BE2C (cell line): Measurements from ENCODE around the gene LMAN2L. TPM values are rescaled to one million over a fixed set of nuclear protein-coding genes. Genes with fewer than 3 reads are reported as not detected.
A peak's percentile ranks its signal among the peaks of the same experiment; 100 is the strongest.

Experiments
- DNase-seq: peaks from one replicate; pipeline ENCODE4 v3.0.0-alpha.2; 2020
- H3K27me3 ChIP-seq: fragments of 250-450 bp; sonication (Bioruptor Pico); 2 replicates; pipeline ENCODE4 v1.5.1; 2020; ENCODE audit warnings: mild to moderate bottlenecking
- H3K36me3 ChIP-seq: fragments of 250-450 bp; sonication (Bioruptor Pico); 2 replicates; pipeline ENCODE4 v1.5.1; 2020; ENCODE audit warnings: mild to moderate bottlenecking
- H3K4me1 ChIP-seq: fragments of 250-450 bp; sonication (Bioruptor Pico); 2 replicates; pipeline ENCODE4 v1.5.1; 2020
- H3K4me3 ChIP-seq: 2 replicates; pipeline ENCODE4 v1.5.1; 2011; ENCODE audit warnings: low read depth, low read length
- H3K9me3 ChIP-seq: fragments of 250-450 bp; sonication (Bioruptor Pico); 2 replicates; pipeline ENCODE4 v1.5.1; 2020
- polyA plus RNA-seq: library from polyadenylated mRNA; unstranded; fragments of >200 nt; gene quantifications from one replicate; pipeline ENCODE4 v1.2.1, GENCODE V29; 2012; ENCODE audit warnings: low read depth, missing spikeins; ENCODE audit not compliant: insufficient read length, insufficient read depth
- TF ChIP-seq, protein P1 (sequence below): IDR thresholded peaks from 2 replicates; pipeline ENCODE4 v1.5.1; 2012; ENCODE audit warnings: mild to moderate bottlenecking, low read depth, low read length

The LMAN2L gene, protein sequence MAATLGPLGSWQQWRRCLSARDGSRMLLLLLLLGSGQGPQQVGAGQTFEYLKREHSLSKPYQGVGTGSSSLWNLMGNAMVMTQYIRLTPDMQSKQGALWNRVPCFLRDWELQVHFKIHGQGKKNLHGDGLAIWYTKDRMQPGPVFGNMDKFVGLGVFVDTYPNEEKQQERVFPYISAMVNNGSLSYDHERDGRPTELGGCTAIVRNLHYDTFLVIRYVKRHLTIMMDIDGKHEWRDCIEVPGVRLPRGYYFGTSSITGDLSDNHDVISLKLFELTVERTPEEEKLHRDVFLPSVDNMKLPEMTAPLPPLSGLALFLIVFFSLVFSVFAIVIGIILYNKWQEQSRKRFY
- polyA plus RNA-seq: 6.1 TPM

DNA sequence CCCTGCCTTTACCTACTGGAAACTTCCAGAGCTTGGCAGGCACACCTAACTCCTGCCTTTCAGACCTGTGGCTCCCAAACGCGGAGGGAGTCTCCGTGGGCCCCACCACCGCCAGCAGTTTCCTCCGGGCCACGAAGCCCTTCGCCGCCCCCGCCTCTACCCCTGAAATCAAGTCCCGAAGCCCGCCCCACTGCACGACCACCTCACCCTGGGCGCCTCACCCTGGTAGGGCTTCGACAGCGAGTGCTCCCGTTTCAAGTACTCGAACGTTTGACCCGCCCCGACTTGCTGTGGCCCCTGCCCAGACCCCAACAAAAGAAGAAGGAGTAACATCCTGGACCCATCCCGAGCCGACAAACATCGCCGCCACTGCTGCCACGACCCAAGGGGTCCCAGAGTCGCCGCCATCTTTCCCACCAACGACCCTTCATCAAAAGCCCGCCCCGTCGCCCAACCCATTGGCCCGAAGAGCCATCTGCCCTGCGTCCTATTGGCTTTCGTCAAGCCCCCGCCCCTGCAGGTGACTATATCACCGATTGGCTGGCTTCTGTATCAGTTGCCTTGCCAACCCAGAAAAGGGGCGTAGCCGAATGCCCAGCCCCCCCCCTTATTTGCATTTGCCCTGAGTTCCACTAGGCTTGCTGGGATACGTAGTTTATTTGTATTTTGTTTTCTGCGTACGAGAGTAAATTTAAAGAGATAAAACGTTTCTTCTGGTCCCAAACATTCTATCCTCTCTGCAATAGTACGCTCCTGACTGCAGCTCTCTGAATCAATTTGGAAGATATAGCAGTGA is at the start of gene LMAN2L:
Gene LMAN2L, minus strand, starts transcription at position 432 of the 796 bp plus-strand sequence. Its CDS starts 24 bp downstream, at position 408.
- Histone ChIP-seq H3K27me3 (no peaks in the 10 kb centered on the region), H3K9me3 (no peaks in the 10 kb centered on the region)
- DNase-seq: peak; percentile 92

DNA sequence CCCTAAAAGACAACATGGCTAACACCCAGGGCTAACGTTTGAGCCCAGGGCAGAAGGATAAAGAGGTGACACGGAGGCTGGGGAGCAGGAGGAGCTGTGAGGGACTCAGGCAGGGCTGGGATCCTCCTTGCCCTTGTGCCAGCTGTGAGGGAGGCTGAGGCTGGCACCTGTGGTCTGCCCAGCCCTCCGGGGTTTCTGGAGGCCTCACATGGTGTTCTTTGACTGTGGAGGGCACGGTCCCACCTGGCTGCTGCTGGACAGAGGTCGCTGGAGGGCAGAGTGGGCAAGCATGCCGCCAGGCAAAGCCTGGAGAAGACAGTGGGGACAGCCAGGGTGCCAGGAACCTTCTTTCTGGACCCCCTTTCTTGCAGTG is 49.4 kb upstream of the LMAN2L start:
- H3K4me1 ChIP-seq: no peaks in the 10 kb centered on the region

More for the DNA sequence above, at the start of gene LMAN2L:
- TF ChIP-seq, protein P1, sequence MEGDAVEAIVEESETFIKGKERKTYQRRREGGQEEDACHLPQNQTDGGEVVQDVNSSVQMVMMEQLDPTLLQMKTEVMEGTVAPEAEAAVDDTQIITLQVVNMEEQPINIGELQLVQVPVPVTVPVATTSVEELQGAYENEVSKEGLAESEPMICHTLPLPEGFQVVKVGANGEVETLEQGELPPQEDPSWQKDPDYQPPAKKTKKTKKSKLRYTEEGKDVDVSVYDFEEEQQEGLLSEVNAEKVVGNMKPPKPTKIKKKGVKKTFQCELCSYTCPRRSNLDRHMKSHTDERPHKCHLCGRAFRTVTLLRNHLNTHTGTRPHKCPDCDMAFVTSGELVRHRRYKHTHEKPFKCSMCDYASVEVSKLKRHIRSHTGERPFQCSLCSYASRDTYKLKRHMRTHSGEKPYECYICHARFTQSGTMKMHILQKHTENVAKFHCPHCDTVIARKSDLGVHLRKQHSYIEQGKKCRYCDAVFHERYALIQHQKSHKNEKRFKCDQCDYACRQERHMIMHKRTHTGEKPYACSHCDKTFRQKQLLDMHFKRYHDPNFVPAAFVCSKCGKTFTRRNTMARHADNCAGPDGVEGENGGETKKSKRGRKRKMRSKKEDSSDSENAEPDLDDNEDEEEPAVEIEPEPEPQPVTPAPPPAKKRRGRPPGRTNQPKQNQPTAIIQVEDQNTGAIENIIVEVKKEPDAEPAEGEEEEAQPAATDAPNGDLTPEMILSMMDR: no peak
- H3K4me3 ChIP-seq: peak within 1 kb of the TSS; percentile 74
- no peaks in the 10 kb centered on the region for H3K36me3 ChIP-seq
- H3K4me1 ChIP-seq: no peaks in the 10 kb centered on the region

DNA sequence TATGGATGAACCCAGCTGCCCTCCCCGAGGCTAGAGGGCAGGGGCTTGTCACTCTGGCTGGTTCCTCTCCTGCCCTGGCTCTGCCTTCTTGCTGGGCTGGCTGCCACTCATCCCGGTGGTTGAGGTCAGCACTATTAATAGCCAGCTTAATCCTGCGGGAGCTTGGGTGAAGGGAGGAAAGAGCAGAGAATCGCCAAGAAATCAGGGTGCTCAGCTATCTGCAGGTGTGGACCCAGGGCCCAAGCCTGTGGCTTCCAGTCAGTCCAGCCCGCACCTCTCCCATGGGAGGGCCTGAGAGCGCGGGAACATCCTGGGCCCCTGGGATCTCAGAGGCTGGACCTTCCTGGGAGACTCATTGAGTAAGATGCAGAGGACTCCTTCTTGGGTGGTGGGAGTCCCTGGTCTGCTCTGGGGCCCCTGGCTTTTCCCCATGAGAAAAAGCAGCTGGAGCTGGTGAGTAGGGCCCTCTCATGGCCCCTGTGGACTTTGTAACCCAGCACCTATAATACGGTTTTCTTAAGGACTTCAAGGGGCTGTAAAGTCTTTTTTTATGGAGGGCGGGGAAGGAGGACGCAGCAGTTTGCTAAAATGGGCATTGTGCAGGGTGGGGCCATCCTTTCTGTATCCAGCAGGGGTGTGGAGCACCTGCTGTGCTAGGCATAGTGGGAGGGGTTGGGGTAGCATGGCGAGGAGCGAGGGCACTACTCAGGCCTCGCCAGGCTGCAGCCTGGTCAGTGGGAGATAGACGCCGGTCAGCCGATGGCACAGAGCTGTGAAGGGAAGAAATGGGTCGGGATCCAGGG is 48.8 kb upstream of the LMAN2L start:
- Histone ChIP-seq H3K4me1 (no peaks in the 10 kb centered on the region), H3K36me3 (no peaks in the 10 kb centered on the region), H3K9me3 (no peaks in the 10 kb centered on the region), H3K27me3 (no peaks in the 10 kb centered on the region), H3K4me3 (no peak overlapping the region)
- TF ChIP-seq, protein P1: no peak
- DNase-seq: no peak

More for the DNA sequence above, 49.4 kb upstream of the LMAN2L start:
- H3K9me3 ChIP-seq: no peaks in the 10 kb centered on the region
- no peaks in the 10 kb centered on the region for H3K36me3 ChIP-seq
- no peaks in the 10 kb centered on the region for H3K27me3 ChIP-seq
- no peak for DNase-seq
- no peak overlapping the region for H3K4me3 ChIP-seq
- TF ChIP-seq, protein P1: no peak

DNA sequence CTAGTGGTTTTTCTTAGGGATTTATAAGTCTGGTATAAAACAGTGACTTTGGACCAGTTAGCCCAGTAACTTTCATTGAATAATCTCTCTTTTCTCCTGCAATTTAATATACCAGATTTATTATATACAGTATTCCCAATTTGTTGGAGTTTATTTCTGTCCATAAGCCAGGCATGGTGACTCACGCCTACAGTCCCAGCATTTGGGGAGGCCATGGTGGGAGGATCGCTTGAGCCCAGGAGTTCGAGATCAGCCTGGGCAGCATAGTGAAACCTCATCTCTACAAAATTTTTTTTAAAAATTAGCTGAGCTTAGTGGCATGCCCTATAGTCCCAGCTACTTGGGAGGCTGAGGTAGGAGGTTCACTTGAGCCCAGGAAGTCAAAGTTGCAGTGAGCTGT is 47.5 kb upstream of the LMAN2L start:
- H3K27me3 ChIP-seq: no peaks in the 10 kb centered on the region
- H3K4me3 ChIP-seq: no peak overlapping the region
- TF ChIP-seq, protein P1: no peak
- no peak for DNase-seq
- H3K36me3 ChIP-seq: no peaks in the 10 kb centered on the region
- no peaks in the 10 kb centered on the region for H3K4me1 ChIP-seq
- H3K9me3 ChIP-seq: no peaks in the 10 kb centered on the region

DNA sequence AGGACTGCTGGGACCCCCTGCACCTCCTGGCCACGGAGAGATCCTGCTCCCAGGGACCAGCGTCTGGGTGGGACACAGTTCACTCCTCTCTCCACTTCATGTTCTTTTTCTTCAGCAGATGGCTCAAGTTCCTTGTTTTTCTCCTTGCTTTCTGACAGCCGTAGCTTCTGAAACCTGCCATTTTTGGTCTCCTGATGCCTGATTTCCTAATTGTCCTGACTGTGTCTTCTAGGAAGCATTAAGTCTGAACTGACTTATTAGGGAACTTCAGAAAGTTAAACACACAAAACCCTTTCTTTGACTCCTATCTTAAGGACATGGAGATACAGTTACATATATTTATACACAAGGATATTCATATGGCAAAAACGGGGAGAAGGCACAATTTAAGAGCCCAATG is 43.5 kb upstream of the LMAN2L start:
- DNase-seq: no peak
- H3K9me3 ChIP-seq: no peaks in the 10 kb centered on the region
- H3K27me3 ChIP-seq: no peaks in the 10 kb centered on the region
- TF ChIP-seq, protein P1: no peak
- H3K4me3 ChIP-seq: no peak overlapping the region
- H3K4me1 ChIP-seq: no peaks in the 10 kb centered on the region
- no peaks in the 10 kb centered on the region for H3K36me3 ChIP-seq
